H54 (cell line): ENCODE results near the gene ABCC8.
A peak's percentile ranks its signal among the peaks of the same experiment; 100 is the strongest.

Experiments used
- DNase-seq: peaks from one replicate; pipeline ENCODE4 v3.0.0; 2011; ENCODE audit warnings: low spot score, mixed read lengths; ENCODE audit not compliant: insufficient read length
- FAIRE-seq: peaks from 3 replicates; lab custom pipeline; 2011; peaks lifted over from hg19 to GRCh38; lab: Jason Lieb, UNC
- POLR2A ChIP-seq: IDR thresholded peaks from 2 replicates; pipeline ENCODE4 v1.6.1; 2011; ENCODE audit warnings: low read depth, mild to moderate bottlenecking, low read length

The ABCC8 gene

DNA sequence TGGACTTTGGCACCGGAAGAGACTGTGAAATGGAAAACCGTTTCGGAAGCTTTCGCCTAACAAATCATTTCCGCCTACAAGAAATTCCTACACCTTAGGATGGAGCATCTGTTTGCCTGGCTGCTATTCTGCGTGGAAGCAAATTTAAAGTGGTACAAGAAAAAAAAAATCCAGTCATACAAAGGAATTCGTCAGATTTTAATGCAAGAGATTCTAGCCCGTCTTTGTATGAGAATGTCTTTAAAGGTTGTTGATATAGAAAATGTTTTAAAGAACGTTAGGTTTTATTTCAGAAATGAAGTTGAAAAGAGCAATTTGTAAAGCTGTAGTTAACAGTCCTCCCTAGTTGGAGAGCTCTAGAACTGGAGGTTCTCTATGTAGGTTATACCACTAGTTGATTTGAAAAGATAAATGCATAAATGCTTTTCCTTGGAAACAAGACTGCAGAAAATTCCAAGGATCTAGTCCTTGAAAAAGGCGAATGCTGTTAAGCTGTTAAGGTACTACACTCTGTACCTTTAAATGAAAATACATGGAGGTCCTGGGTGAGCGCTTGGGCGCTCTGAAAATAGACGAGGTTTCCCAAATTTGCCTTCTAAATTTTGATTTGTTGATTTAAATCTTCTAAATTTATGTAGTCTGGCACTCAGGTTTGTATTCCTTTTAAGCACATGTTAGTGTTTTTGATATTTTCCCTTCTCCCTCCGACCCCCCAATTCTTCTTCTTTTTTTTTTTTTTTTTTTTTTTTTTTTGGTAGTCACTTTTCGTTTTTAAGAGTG lies 122.6 kb downstream of the ABCC8 start:
- no peak for TF ChIP-seq POLR2A
- DNase-seq (peak; percentile 30), FAIRE-seq (no peak)

DNA sequence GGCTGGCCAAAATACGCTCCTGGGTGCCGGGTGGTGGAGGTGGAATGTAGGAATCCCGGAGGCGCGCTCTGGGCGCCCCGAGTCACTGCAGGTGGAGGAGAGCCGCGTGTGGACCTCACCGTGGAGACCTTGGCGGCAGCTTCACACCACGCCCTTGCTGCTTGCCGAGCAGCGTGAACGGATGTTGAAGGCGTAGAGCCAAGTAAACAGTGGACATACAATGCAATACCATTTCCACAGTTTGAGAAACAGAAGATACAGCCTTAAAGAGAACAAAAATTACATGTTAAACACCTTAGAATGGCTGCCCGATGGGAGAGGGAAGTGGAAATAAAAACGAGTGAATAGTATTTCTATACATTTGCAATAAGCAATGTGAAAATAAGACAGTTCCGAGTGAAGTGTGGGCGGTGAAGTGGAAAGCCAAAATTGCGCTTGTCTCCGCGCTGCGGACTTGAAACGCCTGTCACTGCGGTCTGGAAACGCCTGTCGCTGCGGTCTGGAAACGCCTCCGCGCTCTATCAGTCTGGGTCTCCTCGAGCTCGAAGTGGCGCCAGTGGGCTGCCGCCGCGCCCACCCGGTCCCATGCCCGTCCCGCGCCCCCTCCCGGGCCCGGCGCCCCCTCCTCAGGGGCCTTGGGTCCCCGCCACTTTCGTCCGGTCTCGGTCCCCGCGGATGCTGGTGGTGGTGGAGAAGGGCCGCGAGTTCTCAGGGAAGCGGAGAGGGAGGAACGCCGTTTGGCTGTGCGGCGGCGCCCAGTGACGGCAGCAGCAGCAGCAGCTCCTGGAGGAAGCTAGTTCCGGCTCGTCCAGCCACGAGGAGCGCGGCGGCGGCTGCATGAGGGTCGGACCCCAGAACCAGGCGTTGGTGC lies 123.5 kb downstream of the ABCC8 start:
- TF ChIP-seq POLR2A = peak; percentile 66
- FAIRE-seq = no peak
- peak; percentile 63 for DNase-seq

DNA sequence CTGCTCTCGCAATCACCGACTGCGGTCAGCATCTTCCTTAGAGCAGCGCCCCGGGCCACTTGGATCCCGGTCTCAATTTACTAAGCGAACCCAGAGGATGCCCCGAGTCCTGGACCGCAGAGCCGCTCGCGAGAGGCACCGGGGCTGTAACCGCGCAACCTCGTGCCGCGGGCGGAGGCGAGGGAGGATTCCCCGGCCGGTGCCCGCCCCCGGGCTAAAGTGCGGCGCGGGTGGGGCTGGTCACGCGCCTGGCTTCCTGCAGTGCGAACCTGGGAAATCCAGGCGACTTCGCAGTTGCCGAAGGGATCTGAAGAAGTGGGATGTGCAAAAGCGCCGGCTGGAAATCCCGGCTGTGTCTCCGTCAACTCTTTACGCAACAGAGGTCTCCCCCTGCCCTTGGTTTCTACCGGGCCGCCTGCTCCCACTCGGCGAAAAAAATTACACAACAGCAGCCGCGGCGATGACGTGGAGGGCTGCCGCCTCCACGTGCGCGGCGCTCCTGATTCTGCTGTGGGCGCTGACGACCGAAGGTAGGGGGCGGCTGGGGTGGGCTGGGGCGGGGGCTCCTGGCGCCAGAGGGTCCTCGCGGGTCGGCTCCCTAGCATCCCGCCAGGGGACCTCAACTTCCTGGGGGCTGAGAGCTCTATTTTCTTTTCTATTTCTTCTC lies 125.0 kb downstream of the ABCC8 start, which contains the start of gene NCR3LG1:
Gene NCR3LG1 (plus strand): TSS at position 291 of the 667 bp plus-strand sequence. CDS start 170 bp downstream, at position 461.
- no peak for FAIRE-seq
- no peak for DNase-seq
- TF ChIP-seq POLR2A = no peak

DNA sequence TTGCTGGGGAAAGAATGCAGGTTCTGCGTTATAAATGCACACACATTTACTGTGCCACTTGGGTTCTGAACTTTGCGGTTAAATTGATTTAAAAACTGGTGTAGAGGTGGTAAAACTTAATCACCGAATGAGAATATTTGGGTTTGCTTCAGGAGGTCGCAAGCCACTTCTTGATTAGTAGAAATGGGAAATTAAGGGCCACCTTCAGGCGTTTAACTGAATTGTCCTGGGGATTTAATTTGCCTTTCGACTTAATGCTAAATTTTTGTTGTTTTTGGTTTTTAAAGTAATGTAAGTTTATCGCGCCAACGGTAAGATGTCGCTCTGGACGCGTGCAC lies 125.5 kb downstream of the ABCC8 start:
- no peak for DNase-seq
- no peak for TF ChIP-seq POLR2A
- no peak for FAIRE-seq

DNA sequence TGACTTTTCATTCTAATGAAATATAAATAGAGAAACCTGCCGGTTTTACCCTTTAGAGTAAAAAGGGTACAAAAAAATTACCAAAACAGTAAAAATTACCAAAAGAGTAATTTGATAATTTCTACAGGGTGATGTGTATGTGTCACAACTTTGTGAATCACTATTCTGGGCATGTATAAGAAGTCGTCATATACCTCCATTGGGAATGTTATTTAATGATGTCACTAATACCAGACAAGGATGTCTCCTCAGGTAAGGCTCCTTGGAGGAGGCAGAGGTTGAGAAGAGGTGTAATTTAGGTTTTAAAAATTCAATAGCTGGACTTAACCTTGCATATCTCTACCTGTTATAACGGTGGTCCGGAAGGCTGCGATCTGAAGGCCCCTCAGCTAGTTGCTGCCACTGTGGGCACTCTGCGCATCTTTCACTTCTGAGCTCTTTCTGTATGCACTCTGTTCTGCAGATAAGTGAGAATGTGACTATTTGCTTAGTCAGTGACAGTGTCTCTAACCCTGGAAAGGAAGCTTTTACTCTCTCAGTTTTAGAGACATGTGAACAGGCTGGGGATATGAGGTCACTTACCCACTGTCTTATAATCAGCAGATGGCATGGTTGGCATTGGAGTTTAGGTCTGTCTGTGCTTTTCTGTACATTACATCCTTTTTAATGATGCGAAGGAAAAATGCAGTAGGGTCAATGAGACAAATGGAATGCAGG lies 126.0 kb downstream of the ABCC8 start:
- no peak for TF ChIP-seq POLR2A
- no peak for DNase-seq
- no peak for FAIRE-seq

DNA sequence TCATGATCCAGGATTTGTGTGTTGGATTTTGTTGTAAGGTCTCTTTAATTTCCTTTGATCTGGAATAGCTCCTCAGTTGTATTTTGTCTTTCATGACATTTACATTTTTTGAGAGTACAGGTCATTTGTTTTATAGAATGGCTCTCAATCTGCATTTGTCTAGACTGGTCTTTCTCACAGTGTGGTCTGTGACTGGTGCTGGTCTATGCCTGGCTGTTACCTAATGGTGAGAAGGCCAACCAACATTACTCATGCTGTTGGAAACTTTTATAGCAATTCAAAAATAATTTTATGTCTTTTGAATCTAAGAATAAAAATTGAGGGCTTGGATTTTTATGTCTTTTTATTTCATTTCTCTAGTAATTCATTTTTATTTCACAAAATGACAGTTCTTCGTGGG lies 129.0 kb downstream of the ABCC8 start:
- DNase-seq (no peak), FAIRE-seq (no peak)
- no peak for TF ChIP-seq POLR2A

DNA sequence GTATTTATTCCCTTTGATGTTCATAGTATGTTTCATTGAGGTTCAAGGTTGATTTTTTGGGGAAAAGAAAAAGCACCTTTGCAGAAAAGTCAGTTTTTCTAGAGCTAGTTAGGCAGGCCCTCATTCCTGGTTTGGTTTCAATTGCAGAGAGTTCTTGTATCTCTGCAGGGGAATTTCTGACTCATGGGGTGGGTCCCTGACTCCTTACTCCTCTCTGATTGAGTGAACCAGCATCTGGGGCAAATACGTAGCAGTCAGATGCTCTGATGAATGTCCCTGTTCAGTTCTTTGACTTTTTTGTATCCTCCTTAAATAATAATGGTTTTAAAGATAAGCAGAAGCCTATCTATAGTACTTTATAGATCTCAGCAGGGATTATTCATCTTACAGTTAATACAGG lies 132.7 kb downstream of the ABCC8 start:
- FAIRE-seq (peak; percentile 92), DNase-seq (peak; percentile 49)
- no peak for TF ChIP-seq POLR2A

DNA sequence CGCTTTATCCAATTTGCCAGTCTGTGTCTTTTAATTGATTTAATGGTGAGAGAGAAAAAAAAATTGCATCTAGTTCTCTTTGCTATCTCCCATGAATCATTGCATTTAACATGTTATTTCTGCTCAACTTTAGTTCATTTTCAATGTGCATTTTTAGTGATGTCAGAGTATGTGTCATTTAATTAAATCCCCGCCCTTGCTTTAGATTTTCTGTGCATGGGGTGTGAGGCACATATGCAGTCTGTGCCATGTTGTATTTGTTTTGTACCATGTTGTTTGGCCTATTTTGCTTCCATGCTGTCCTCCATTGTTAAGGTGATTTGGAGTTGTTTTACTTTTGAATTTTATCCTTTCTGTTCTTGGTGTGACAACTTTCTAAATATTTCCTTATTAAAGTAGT lies 133.4 kb downstream of the ABCC8 start:
- FAIRE-seq (no peak), DNase-seq (no peak)
- no peak for TF ChIP-seq POLR2A
